GM19238 (cell line): ENCODE measurements around the gene MFSD1.

Source experiments
- DNase-seq: peaks from one replicate; pipeline ENCODE4 v3.0.0; 2011; ENCODE audit warnings: low spot score; ENCODE audit not compliant: insufficient read length

Gene MFSD1

DNA sequence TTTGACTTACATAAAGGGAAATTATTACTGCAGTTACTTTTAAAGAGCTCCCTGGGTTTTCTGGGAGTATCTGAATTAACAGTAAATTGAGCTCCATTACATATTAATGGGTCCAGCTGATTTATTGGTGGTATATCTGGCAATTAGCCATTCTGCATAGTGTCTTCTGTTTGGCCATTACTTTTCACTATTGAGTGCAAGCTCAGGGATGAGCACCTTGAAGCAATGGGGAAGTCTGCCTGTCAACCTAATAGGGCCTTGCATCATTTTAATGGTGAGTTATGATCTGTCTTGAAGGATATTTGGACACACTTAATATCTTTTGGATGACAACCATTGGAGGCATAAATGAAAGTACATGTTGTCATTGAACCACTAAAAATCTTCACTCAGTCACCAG is 73.8 kb downstream of the MFSD1 start:
- no peak for DNase-seq
